Upper lobe of right lung (tissue), 1 donor: ENCODE measurements around the gene TUBG2. TPM values are rescaled to one million over a fixed set of nuclear protein-coding genes. Genes with fewer than 3 reads are reported as not detected.

Source experiments
- ATAC-seq: fragments of 200-7000 bp; cut with Tn5 transposase; one replicate; pipeline ENCODE4 v1.9.1; 2020; ENCODE audit warnings: mild to moderate bottlenecking, moderate library complexity
- DNase-seq: peaks from one replicate; pipeline ENCODE4 v3.0.0-alpha.2; 2020
- H3K27ac ChIP-seq: fragments of 200-600 bp; one replicate; pipeline ENCODE4 v1.8.0; 2022
- H3K27me3 ChIP-seq: fragments of 200-600 bp; one replicate; pipeline ENCODE4 v1.8.0; 2022; ENCODE audit warnings: mild to moderate bottlenecking
- H3K36me3 ChIP-seq: fragments of 200-600 bp; one replicate; pipeline ENCODE4 v1.8.0; 2022
- H3K4me1 ChIP-seq: fragments of 200-600 bp; one replicate; pipeline ENCODE4 v1.8.0; 2022
- H3K4me3 ChIP-seq: fragments of 200-600 bp; one replicate; pipeline ENCODE4 v1.8.0; 2022; ENCODE audit warnings: mild to moderate bottlenecking
- H3K9me3 ChIP-seq: fragments of 200-600 bp; one replicate; pipeline ENCODE4 v1.8.0; 2022
- CTCF ChIP-seq: fragments of 200-600 bp; IDR thresholded peaks from one replicate; pipeline ENCODE4 v1.8.0; 2022; ENCODE audit warnings: antibody characterized with exemption
- intact Hi-C: fragments of 100-400 bp; cut with DNase I; formaldehyde crosslinking; loops from one replicate; pipeline ENCODE4 v1.11.0; 2022
- total RNA-seq: library from RNA; stranded (reverse); fragmentation: NEBNext Ultra II Directional; extraction: Animal tissue kit (Norgen Biotek cat#: 25700); gene quantifications from one replicate; pipeline ENCODE4 v1.2.1, GENCODE V29; 2021
- donor health status: DM: no; HTN: yes; CAD: no; lungs with severe emphysema.

The TUBG2 gene
- total RNA-seq, 1 donor from 2014 or later: 19.8 TPM

- DNase-seq: no peak
- no peaks in the 10 kb centered on the region for H3K27me3 ChIP-seq
- H3K9me3 ChIP-seq: no peaks in the 10 kb centered on the region
- no peak for ATAC-seq
- intact Hi-C loops: no loop called here
- H3K27ac ChIP-seq: no peak overlapping the region
- no peak overlapping the region for H3K4me3 ChIP-seq
- no peak for TF ChIP-seq CTCF
- H3K4me1 ChIP-seq: peaks cover 59% of the 10 kb centered on the region
- H3K36me3 ChIP-seq: peaks cover 62% of the 10 kb centered on the region
These were observed 11.9 kb downstream of the TUBG2 start for GRCh38 chr17:42670789-42671657.

- TF ChIP-seq CTCF: no peak
- DNase-seq (no peak), ATAC-seq (no peak)
- H3K4me3 ChIP-seq: no peak overlapping the region
- peaks cover 52% of the 10 kb centered on the region for H3K36me3 ChIP-seq
- H3K27me3 ChIP-seq: no peaks in the 10 kb centered on the region
- H3K4me1 ChIP-seq: peaks cover 57% of the 10 kb centered on the region
- H3K27ac ChIP-seq: no peak overlapping the region
- H3K9me3 ChIP-seq: no peaks in the 10 kb centered on the region
- intact Hi-C loops: no loop called here
These were observed 13.0 kb downstream of the TUBG2 start for GRCh38 chr17:42672038-42672437.

- Histone ChIP-seq H3K27ac (peak overlapping the region; percentile 87), H3K9me3 (no peaks in the 10 kb centered on the region), H3K4me1 (peaks cover 50% of the 10 kb centered on the region), H3K4me3 (peak overlapping the region; percentile 89), H3K36me3 (peaks cover 50% of the 10 kb centered on the region), H3K27me3 (no peaks in the 10 kb centered on the region)
- intact Hi-C loops: no loop called here
- no peak for TF ChIP-seq CTCF
- DNase-seq: no peak
- ATAC-seq: no peak
These were observed 14.3 kb downstream of the TUBG2 start for GRCh38 chr17:42673266-42673884.

- Histone ChIP-seq H3K27ac (peak overlapping the region; percentile 87), H3K9me3 (no peaks in the 10 kb centered on the region), H3K27me3 (no peaks in the 10 kb centered on the region), H3K4me1 (peaks cover 54% of the 10 kb centered on the region), H3K36me3 (peaks cover 43% of the 10 kb centered on the region), H3K4me3 (peak overlapping the region; percentile 89)
- ATAC-seq: no peak
- peak; percentile 56 for TF ChIP-seq CTCF
- intact Hi-C loops: no loop called here
- DNase-seq: peak; percentile 81
These were observed 15.0 kb downstream of the TUBG2 start for GRCh38 chr17:42673885-42674754.

GRCh38 chr17:42674755-42675347 lies 15.8 kb downstream of the TUBG2 start:
- DNase-seq (peak; percentile 71), ATAC-seq (no peak)
- Histone ChIP-seq H3K27ac (peak overlapping the region; percentile 87), H3K4me3 (peak overlapping the region; percentile 89), H3K4me1 (peaks cover 55% of the 10 kb centered on the region), H3K9me3 (no peaks in the 10 kb centered on the region), H3K27me3 (no peaks in the 10 kb centered on the region), H3K36me3 (peaks cover 36% of the 10 kb centered on the region)
- intact Hi-C loops: no loop called here
- no peak for TF ChIP-seq CTCF
